Aorta (tissue), 5 donors: ENCODE results near the gene DCTN1. TPM values are rescaled to one million over a fixed set of nuclear protein-coding genes. Genes with fewer than 3 reads are reported as not detected.
A peak's percentile ranks its signal among the peaks of the same experiment; 100 is the strongest.

Source experiments
- ATAC-seq: fragments of 200-7000 bp; cut with Tn5 transposase; one replicate; pipeline ENCODE4 v1.9.1; 2022; ENCODE audit warnings: moderate library complexity; ENCODE audit not compliant: low FRiP score
- DNase-seq, 2 donors: peaks; one replicate each; pipeline ENCODE4 v3.0.0-alpha.2; 2020
- H3K27ac ChIP-seq, 2 donors: one replicate each; pipeline ENCODE4 v1.5.1; 2013; ENCODE audit warnings: low read length in 2 of 2, mild to moderate bottlenecking in 2 of 2, moderate library complexity in 2 of 2, control low read depth in 1 of 2, inconsistent platforms in 1 of 2, low read depth in 1 of 2
- H3K27me3 ChIP-seq, 2 donors: one replicate each; pipeline ENCODE4 v1.6.1; 2013; ENCODE audit warnings: control low read depth in 1 of 2, low read length in 1 of 2, mild to moderate bottlenecking in 1 of 2, moderate library complexity in 1 of 2; ENCODE audit not compliant: insufficient read depth in 2 of 2, control insufficient read depth in 1 of 2
- H3K36me3 ChIP-seq, 2 donors: one replicate each; pipeline ENCODE4 v1.6.1; 2013; ENCODE audit warnings: control low read depth in 1 of 2, low read length in 1 of 2, mild to moderate bottlenecking in 1 of 2; ENCODE audit not compliant: insufficient read depth in 2 of 2, control insufficient read depth in 1 of 2
- H3K4me1 ChIP-seq, 2 donors: one replicate each; pipeline ENCODE4 v1.6.1; 2013; ENCODE audit warnings: low read length in 2 of 2, control low read depth in 1 of 2, mild to moderate bottlenecking in 1 of 2, moderate library complexity in 1 of 2; ENCODE audit not compliant: insufficient read depth in 2 of 2, control insufficient read depth in 1 of 2
- H3K4me3 ChIP-seq, 2 donors: one replicate each; pipeline ENCODE4 v1.5.1; 2013; ENCODE audit warnings: low read length in 2 of 2, control low read depth in 1 of 2, mild to moderate bottlenecking in 1 of 2
- H3K9me3 ChIP-seq: one replicate; pipeline ENCODE4 v1.6.1; 2013; ENCODE audit warnings: mild to moderate bottlenecking, low read length; ENCODE audit not compliant: control insufficient read depth
- WGBS, 2 donors: extraction: QIAGEN DNeasy Blood & Tissue Kit; methylation state at CpG; one replicate each; pipeline ENCODE4 v1.1.7; 2013; 5-methylcytosine and 5-hydroxymethylcytosine counted together
- intact Hi-C, 2 donors: fragments of 100-400 bp; cut with DNase I; formaldehyde crosslinking; loops; one replicate each; pipeline versions ENCODE4 v1.14.2 to v1.15.0; 2022
- polyA plus RNA-seq, 2 donors: library from polyadenylated mRNA; stranded (reverse); fragments of 200-250 nt; gene quantifications; one replicate each; pipeline ENCODE4 v1.2.3, GENCODE V29; 2013
- total RNA-seq, 2 donors: library from RNA; stranded (reverse); fragmentation: NEBNext Ultra II Directional; extraction: Animal tissue kit (Norgen Biotek cat#: 25700); gene quantifications; one replicate each; pipeline ENCODE4 v1.2.1, GENCODE V29; 2021
- donor health status: healthy with polysubstance abuse.
- donor health status: Bipolar disorder and iron deficiency.
- donor health status: DM: no; HTN: no; CAD: no.
- donor health status: DM: no; HTN: no; CAD: no.
- donor health status: DM: yes; HTN: yes; CAD: no.

DCTN1 gene
- total and polyA plus RNA-seq, 4 donors = 73.8 to 158 (median 123) TPM

DNA sequence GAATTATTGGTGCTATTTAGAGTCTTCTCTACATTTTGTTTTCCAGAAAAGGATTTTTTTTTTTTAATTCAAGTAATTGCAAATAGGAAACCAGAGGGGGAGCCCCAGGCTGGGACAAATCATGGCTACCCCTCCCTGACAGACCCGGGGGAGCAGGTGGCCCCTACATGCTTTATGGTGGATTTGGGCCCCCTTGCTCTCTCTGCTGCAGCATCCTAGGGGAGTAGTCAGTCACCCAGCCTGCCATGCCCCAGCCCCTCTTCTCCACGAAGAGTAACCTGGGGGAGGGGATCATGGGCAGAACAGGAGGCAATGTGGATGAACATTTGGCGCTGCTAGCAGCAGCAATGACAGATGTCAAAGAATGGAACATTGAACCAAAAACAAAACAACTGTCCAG lies 36.7 kb upstream of the DCTN1 start:
- Histone ChIP-seq H3K27ac (no peak overlapping the region), H3K36me3 (no peaks in the 10 kb centered on the region), H3K4me3 (no peak overlapping the region), H3K9me3 (no peaks in the 10 kb centered on the region), H3K4me1 (no peaks in the 10 kb centered on the region), H3K27me3 (no peaks in the 10 kb centered on the region)
- intact Hi-C loops = no loop called here
- ATAC-seq (no peak), DNase-seq (peak in 1 of 2 donors; percentile 48)
- 70 to 76% methylated on average over 3 of the region's 3 CpGs for WGBS, 2 donors

DNA sequence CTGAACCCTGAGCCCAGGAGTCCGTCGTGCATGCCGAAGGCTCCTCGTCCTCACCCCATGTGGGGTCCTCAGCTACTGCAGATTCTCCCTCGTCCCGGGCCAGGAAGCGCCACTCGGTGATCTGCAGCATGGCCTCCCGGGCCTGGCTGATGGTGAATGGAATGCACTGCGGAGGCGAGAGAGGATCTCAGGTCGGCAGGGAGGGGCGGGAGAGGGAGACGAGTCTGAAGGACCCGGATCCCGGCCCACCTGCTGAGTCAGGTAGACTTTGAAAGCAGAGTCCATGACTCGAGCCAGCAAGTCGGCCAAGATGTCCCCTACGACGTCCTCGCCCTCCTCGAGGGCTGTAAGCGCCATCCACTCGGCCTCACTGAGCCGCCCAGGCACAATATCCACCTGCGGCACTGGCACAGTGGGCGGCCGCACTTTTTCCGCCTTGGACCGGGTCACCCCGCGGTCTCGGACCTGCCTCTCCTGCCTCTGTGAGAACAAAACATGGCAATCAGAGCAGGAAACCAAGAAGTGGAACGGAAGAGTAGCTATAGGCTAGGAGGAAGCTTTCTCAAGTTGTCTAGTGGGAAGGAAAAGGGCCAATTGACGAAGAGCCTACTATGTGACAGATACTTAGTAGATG lies 35.8 kb upstream of the DCTN1 start:
- ATAC-seq = no peak

DNA sequence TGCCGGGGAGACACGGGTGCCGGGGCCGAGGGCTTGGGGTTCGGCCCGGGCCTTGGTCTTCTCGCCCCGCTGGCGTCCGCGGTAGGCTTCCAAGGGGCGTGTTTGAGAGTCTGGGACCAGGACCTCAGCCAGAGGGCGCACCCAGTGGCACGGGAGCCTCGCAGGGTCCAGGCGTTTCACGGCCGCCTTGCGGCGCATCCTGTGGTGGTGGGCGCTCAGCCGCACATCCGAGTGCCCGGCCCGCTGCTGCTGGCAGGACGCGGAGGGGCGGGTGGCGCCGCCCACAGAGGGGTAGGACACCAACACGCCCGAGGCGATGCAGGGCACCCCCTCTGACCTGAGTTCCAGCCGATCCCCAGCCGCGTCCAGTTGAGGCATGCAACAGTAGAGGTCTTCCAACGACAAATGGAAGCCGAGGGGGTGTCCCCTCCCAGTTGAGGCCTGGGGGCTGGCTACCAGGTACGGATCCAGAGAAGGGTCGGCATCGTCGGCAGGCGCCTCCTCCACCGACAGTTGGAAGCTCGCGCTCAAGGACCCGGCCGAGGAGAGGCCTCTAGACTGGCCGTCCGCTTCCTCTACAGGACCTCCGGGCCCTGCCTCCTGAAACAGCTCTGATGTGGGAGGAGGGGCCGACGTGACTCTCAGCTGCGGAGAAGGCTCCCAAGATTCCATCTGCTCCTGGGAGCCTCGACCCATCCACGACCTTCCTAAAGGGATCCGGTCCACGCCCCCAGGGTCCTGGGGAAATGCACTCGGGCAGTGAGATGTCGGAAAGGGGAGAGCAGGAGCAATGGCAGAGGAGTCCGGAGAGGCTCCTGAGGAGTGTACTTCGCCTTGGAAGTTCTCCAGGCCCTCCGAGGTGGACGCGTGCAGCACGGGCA lies 35.0 kb upstream of the DCTN1 start:
- peak; percentile 79 for ATAC-seq
- Histone ChIP-seq H3K4me1 (no peaks in the 10 kb centered on the region), H3K4me3 (peak overlapping the region; percentile 20 to 48), H3K9me3 (no peaks in the 10 kb centered on the region), H3K27ac (no peak overlapping the region), H3K27me3 (no peaks in the 10 kb centered on the region), H3K36me3 (no peaks in the 10 kb centered on the region)
- 3% methylated on average over 61 to 66 of the region's 66 CpGs for WGBS, 2 donors
- DNase-seq = peak; percentile 75 to 87
- intact Hi-C loops = no loop called here

More for the DNA sequence above, 35.8 kb upstream of the DCTN1 start:
- intact Hi-C loops = no loop called here
- no peak overlapping the region for H3K27ac ChIP-seq
- no peaks in the 10 kb centered on the region for H3K27me3 ChIP-seq
- H3K36me3 ChIP-seq = no peaks in the 10 kb centered on the region
- no peaks in the 10 kb centered on the region for H3K9me3 ChIP-seq
- H3K4me1 ChIP-seq = no peaks in the 10 kb centered on the region
- DNase-seq = peak; percentile 56 to 77
- peak overlapping the region in 1 of 2 donors; percentile 48 for H3K4me3 ChIP-seq
- WGBS, 2 donors = 59 to 62% methylated on average over 35 of the region's 35 CpGs

DNA sequence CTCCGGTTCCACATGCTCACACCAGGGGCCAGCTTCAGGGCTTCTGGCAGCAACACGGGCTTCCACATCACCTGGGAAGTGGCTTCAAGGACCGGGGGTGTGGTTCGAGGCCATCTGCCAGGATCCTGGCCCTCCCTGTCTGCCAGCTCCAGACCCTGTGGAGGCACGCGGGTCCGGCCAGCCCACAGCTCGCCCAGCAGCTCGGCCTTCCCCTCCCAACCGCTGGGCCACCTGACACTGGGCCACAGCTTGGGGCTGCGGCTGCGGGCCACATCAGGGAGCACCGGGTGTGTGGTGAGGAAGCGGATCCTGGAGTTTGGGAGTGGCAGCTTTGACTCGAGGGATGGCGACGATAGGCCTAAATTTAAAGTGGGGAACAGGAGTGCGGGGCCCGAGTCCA lies 34.3 kb upstream of the DCTN1 start:
- intact Hi-C loops = no loop called here
- DNase-seq (no peak), ATAC-seq (peak; percentile 49)
- Histone ChIP-seq H3K27me3 (no peaks in the 10 kb centered on the region), H3K27ac (no peak overlapping the region), H3K36me3 (no peaks in the 10 kb centered on the region), H3K4me3 (peak overlapping the region; percentile 20 to 48), H3K9me3 (no peaks in the 10 kb centered on the region), H3K4me1 (no peaks in the 10 kb centered on the region)
- WGBS, 2 donors = 45 to 49% methylated on average over 19 of the region's 19 CpGs

- Histone ChIP-seq H3K4me3 (no peak overlapping the region), H3K36me3 (no peaks in the 10 kb centered on the region), H3K4me1 (no peaks in the 10 kb centered on the region), H3K9me3 (no peaks in the 10 kb centered on the region), H3K27ac (no peak overlapping the region), H3K27me3 (no peaks in the 10 kb centered on the region)
- intact Hi-C loops = no loop called here
- WGBS, 2 donors = 91 to 92% methylated on average over 8 of the region's 8 CpGs
- DNase-seq (peak in 1 of 2 donors; percentile 49), ATAC-seq (no peak)
These were observed 33.0 kb upstream of the DCTN1 start for GRCh38 chr2:74413001-74413698.

DNA sequence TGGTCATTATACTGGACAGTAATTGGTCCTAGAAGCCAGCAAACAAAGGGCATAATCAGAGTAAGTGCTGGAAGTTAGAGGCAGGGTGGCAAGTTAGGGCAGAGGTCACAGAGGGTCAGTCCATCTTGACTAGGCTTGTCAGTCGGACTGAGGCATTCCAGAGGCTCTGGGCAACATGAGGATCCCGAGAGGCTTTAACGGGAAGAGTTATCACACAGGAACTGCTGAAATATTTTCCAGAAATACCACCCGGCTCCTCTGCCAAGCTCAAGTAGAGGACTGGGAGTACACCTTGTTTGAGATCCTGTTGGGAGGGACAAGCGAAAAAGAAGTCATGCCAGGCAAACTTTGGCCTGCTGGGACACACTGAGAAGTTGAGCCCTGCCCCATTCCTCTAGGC lies 27.6 kb upstream of the DCTN1 start:
- Histone ChIP-seq H3K27ac (no peak overlapping the region), H3K4me1 (no peaks in the 10 kb centered on the region), H3K9me3 (no peaks in the 10 kb centered on the region), H3K36me3 (no peaks in the 10 kb centered on the region), H3K4me3 (no peak overlapping the region), H3K27me3 (no peaks in the 10 kb centered on the region)
- DNase-seq (no peak), ATAC-seq (no peak)
- WGBS, 2 donors = 51 to 56% methylated on average over 5 of the region's 5 CpGs
- intact Hi-C loops = no loop called here

- DNase-seq = no peak
- H3K4me3 ChIP-seq = no peak overlapping the region
- no peak for ATAC-seq
- no peaks in the 10 kb centered on the region for H3K4me1 ChIP-seq
- H3K9me3 ChIP-seq = no peaks in the 10 kb centered on the region
- H3K36me3 ChIP-seq = no peaks in the 10 kb centered on the region
- no peak overlapping the region for H3K27ac ChIP-seq
- intact Hi-C loops = no loop called here
- no peaks in the 10 kb centered on the region for H3K27me3 ChIP-seq
These were observed 25.9 kb upstream of the DCTN1 start for GRCh38 chr2:74406035-74406434.

DNA sequence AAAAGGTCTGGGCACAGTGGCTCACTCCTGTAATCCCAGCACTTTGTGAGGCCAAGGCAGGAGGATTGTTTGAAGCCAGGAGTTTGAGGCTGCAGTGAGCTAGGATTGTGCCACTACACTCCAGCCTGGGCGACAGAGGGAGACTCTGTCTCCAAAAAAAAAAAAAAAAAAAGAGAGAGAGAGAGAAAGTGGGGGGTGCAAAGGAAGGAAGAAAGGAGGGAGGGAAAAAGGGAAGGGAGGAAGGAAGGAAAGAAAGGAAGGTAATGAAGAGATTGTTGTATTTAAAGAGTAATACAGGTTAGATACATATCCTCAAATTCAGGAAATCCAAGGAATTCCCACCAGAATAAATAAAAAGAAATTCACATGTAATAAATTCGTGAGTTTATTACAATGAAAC lies 21.8 kb upstream of the DCTN1 start:
- Histone ChIP-seq H3K4me1 (no peaks in the 10 kb centered on the region), H3K36me3 (no peaks in the 10 kb centered on the region), H3K4me3 (no peak overlapping the region), H3K9me3 (no peaks in the 10 kb centered on the region), H3K27ac (no peak overlapping the region), H3K27me3 (no peaks in the 10 kb centered on the region)
- ATAC-seq = no peak
- no peak for DNase-seq
- intact Hi-C loops = no loop called here
- 75 to 77% methylated on average over 2 of the region's 2 CpGs for WGBS, 2 donors
